Natural killer cell (primary cell): Measurements from ENCODE around the gene POLR1D. TPM values are rescaled to one million over a fixed set of nuclear protein-coding genes. Genes with fewer than 3 reads are reported as not detected.

Source experiments
- ATAC-seq, 3 donors: fragments of 150-1000 bp in 2 of 3; fragments of 200-7000 bp in 1 of 3; cut with Tn5 transposase; 1 replicate in 1 of 3; 2 replicates in 2 of 3; pipeline ENCODE4 v1.10.0; 2021; ENCODE audit warnings: mild to moderate bottlenecking in 2 of 3, moderate library complexity in 2 of 3
- DNase-seq, 2 donors: peaks; one replicate each; pipeline versions ENCODE4 v3.0.0 to v3.0.0-alpha.2; 2013 to 2021; ENCODE audit warnings: mixed read lengths in 1 of 2
- H3K27ac ChIP-seq: one replicate; pipeline ENCODE4 v1.5.1; 2013; ENCODE audit warnings: mild to moderate bottlenecking, low read length
- H3K27me3 ChIP-seq: one replicate; pipeline ENCODE4 v1.6.1; 2013; ENCODE audit warnings: low read length; ENCODE audit not compliant: control insufficient read depth, insufficient read depth
- H3K36me3 ChIP-seq: one replicate; pipeline ENCODE4 v1.6.1; 2013; ENCODE audit warnings: low read length; ENCODE audit not compliant: control insufficient read depth, insufficient read depth
- H3K4me1 ChIP-seq: one replicate; pipeline ENCODE4 v1.6.1; 2013; ENCODE audit warnings: low read length; ENCODE audit not compliant: control insufficient read depth, insufficient read depth
- H3K4me3 ChIP-seq: one replicate; pipeline ENCODE4 v1.5.1; 2013; ENCODE audit warnings: low read length
- H3K9me3 ChIP-seq: one replicate; pipeline ENCODE4 v1.6.1; 2013; ENCODE audit warnings: low read length; ENCODE audit not compliant: control insufficient read depth, insufficient read depth
- H3K27ac Mint-ChIP-seq, 2 donors: one replicate each; pipeline ENCODE4 v1.8.0; 2022; ENCODE audit warnings: mild to moderate bottlenecking in 2 of 2, mixed read lengths in 2 of 2, moderate library complexity in 1 of 2
- H3K27me3 Mint-ChIP-seq, 2 donors: one replicate each; pipeline ENCODE4 v1.8.0; 2022; ENCODE audit warnings: low read depth in 2 of 2, mixed read lengths in 2 of 2
- H3K36me3 Mint-ChIP-seq: one replicate; pipeline ENCODE4 v1.8.0; 2022; ENCODE audit warnings: mixed read lengths
- H3K4me1 Mint-ChIP-seq, 2 donors: one replicate each; pipeline ENCODE4 v1.8.0; 2022; ENCODE audit warnings: mixed read lengths in 2 of 2
- H3K4me3 Mint-ChIP-seq: one replicate; pipeline ENCODE4 v1.8.0; 2022; ENCODE audit warnings: mild to moderate bottlenecking, moderate library complexity, mixed read lengths
- H3K9me3 Mint-ChIP-seq, 2 donors: one replicate each; pipeline ENCODE4 v1.8.0; 2022; ENCODE audit warnings: mixed read lengths in 2 of 2
- WGBS: methylation state at CpG from one replicate; pipeline ENCODE4 v1.1.7; 2013; ENCODE audit warnings: missing lambda C conversion rate; ENCODE audit not compliant: insufficient coverage; 5-methylcytosine and 5-hydroxymethylcytosine counted together
- intact Hi-C: fragments of 100-400 bp; cut with micrococcal nuclease; formaldehyde crosslinking; loops from one replicate; pipeline ENCODE4 v1.14.2; 2022
- total RNA-seq, 4 donors: library from RNA; stranded (reverse); fragments of 120-200 nt in 1 of 4; gene quantifications; one replicate each; pipeline versions ENCODE4 v1.2.3 to v1.2.4, GENCODE V29; 2013 to 2022
- TF ChIP-seq, protein P1 (sequence below): fragments of 200-600 bp; IDR thresholded peaks from one replicate; pipeline ENCODE4 v1.8.0; 2022; ENCODE audit warnings: antibody characterized with exemption

The POLR1D gene
- total RNA-seq, 3 donors from 2014 or later (not counting 1 experiment from before 2014, with no cell fraction given), result 109 to 132 (median 116) TPM

DNA sequence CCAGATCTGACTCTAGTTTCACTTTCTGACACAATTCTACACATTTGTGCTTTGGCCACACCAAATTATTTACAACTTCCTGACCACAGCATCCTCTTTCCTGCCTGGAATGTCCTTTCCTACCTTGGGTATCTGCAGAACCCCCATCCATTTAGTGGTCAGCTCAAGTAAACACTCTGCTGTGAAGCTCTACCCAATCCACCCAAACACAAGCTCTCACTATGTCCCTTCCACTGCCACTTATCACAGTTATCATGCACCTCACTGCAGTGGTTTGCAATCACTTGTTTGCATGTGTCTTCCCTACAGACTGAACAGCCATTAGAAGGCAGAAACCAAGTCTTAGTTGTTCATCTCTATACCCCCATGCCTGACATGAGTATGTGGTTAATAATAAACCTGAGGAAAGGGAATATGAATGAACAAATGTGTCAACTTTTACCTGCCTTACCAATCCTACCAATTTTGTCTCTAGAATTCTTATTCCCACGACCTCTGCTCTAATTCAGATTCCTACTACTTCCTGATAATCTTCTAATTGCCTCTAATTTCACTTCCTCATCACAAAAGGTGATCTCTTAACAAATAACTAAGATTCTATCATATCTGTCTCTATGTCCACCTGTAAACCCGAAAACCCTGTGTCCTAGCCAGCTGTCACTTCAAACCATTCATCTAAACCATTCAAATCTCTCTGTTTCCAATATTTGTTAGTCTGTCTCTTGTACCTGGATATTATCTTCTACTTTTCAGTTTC lies 26.5 kb upstream of the POLR1D start:
- H3K4me1 ChIP-seq, result peaks cover 7% of the 10 kb centered on the region
- no peaks in the 10 kb centered on the region for H3K27me3 Mint-ChIP-seq
- intact Hi-C loops, result no loop called here

DNA sequence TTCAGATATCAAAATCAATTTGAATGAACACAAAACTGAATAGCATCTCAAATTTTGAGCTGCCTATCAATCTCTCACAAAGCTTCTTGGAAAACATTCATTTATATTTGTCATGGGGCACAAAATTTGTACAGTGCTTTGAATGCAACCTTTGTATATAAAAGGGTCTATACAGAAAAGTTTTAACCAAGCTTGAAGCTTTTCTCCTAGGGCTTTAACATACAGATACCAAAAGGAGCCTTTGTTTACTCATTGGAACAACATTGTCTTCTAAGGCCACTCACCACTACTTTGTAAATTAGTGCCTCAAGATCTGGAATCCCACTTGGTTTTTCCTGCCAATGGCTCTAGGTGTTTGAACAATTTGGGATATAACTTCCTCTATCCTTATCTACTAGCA lies 22.6 kb upstream of the POLR1D start:
- H3K36me3 ChIP-seq, result no peaks in the 10 kb centered on the region
- H3K27me3 ChIP-seq, result no peaks in the 10 kb centered on the region
- H3K27ac ChIP-seq, result no peak overlapping the region
- no peak overlapping the region for H3K4me3 ChIP-seq
- no peaks in the 10 kb centered on the region for H3K36me3 Mint-ChIP-seq
- H3K9me3 ChIP-seq, result no peaks in the 10 kb centered on the region
- peaks cover 17 to 22% of the 10 kb centered on the region in 2 donors for H3K4me1 Mint-ChIP-seq
- intact Hi-C loops, result no loop called here
- H3K9me3 Mint-ChIP-seq, result no peaks in the 10 kb centered on the region
- peaks cover 2% of the 10 kb centered on the region for H3K4me1 ChIP-seq
- H3K4me3 Mint-ChIP-seq, result no peak overlapping the region
- no peaks in the 10 kb centered on the region for H3K27me3 Mint-ChIP-seq
- H3K27ac Mint-ChIP-seq, result no peak overlapping the region
- TF ChIP-seq, protein P1, sequence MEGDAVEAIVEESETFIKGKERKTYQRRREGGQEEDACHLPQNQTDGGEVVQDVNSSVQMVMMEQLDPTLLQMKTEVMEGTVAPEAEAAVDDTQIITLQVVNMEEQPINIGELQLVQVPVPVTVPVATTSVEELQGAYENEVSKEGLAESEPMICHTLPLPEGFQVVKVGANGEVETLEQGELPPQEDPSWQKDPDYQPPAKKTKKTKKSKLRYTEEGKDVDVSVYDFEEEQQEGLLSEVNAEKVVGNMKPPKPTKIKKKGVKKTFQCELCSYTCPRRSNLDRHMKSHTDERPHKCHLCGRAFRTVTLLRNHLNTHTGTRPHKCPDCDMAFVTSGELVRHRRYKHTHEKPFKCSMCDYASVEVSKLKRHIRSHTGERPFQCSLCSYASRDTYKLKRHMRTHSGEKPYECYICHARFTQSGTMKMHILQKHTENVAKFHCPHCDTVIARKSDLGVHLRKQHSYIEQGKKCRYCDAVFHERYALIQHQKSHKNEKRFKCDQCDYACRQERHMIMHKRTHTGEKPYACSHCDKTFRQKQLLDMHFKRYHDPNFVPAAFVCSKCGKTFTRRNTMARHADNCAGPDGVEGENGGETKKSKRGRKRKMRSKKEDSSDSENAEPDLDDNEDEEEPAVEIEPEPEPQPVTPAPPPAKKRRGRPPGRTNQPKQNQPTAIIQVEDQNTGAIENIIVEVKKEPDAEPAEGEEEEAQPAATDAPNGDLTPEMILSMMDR, result no peak
- DNase-seq (no peak), ATAC-seq (no peak)

More for the DNA sequence above, 26.5 kb upstream of the POLR1D start:
- ATAC-seq (peak in 1 of 3 donors; percentile 59), DNase-seq (no peak)
- TF ChIP-seq, protein P1, result no peak
- Histone ChIP-seq H3K4me3 (no peak overlapping the region), H3K27ac (no peak overlapping the region), H3K27me3 (no peaks in the 10 kb centered on the region), H3K9me3 (no peaks in the 10 kb centered on the region), H3K36me3 (no peaks in the 10 kb centered on the region)
- Mint-ChIP-seq H3K36me3 (no peaks in the 10 kb centered on the region), H3K27ac (no peak overlapping the region), H3K4me1 (peaks cover 0 to 2% of the 10 kb centered on the region in 2 donors), H3K9me3 (no peaks in the 10 kb centered on the region), H3K4me3 (no peak overlapping the region)
- 83% methylated on average over 2 of the region's 2 CpGs for WGBS

DNA sequence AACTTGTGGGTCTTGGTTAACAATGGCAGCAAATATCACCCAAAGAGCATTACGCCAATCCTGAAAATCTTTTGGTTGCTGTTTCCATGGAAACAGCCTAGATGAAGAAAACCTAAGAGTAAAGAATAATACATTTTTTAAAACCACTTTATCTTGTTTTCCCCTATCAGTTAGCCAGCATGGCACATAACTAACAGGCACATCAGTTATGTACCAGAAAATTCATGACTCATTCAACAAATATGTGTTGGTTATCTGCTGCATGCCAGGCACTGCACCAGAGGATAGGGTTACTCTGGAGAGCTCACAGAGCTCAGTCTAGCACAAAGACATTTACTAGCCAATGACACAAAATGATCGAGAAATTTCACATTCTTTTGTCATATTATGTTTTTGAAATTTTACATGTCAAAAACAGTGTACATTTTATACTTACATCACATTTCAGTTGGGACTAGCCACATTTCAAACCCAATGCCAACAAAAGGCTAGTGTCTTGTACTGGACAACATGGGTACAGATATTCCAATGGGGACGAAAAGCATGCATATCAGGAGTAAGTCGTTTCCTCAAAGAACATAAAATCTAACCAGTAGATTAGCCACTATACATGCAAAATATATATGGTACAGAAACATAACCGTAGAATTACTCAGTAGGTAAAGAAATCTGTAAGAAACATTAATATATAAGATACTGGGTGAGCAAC lies 21.7 kb upstream of the POLR1D start:
- Mint-ChIP-seq H3K36me3 (no peaks in the 10 kb centered on the region), H3K27ac (no peak overlapping the region), H3K9me3 (no peaks in the 10 kb centered on the region), H3K4me1 (peaks cover 18 to 25% of the 10 kb centered on the region in 2 donors), H3K27me3 (no peaks in the 10 kb centered on the region), H3K4me3 (no peak overlapping the region)
- no peak for ATAC-seq
- DNase-seq, result no peak
- no peak overlapping the region for H3K4me3 ChIP-seq
- H3K36me3 ChIP-seq, result no peaks in the 10 kb centered on the region
- H3K27ac ChIP-seq, result no peak overlapping the region
- intact Hi-C loops, result no loop called here
- H3K27me3 ChIP-seq, result no peaks in the 10 kb centered on the region
- WGBS, result 88% methylated on average over 4 of the region's 5 CpGs
- H3K4me1 ChIP-seq, result no peaks in the 10 kb centered on the region
- H3K9me3 ChIP-seq, result no peaks in the 10 kb centered on the region
- TF ChIP-seq, protein P1, result no peak
